H1 (cell line): ENCODE results near the gene IGF2BP3. TPM values are rescaled to one million over a fixed set of nuclear protein-coding genes. Genes with fewer than 3 reads are reported as not detected.

Experiments
- CTCF ChIA-PET: fragments of 300-600 bp; sonication (Branson Sonifier 250); formaldehyde crosslinking; loops from one replicate; lab custom pipeline; 2021; ENCODE audit not compliant: partially characterized antibody; lab: Charles Lee
- POLR2A ChIA-PET: fragments of 300-600 bp; sonication (Branson Sonifier 250); formaldehyde crosslinking; loops from one replicate; lab custom pipeline; 2021; ENCODE audit warnings: inconsistent platforms; ENCODE audit not compliant: partially characterized antibody; lab: Charles Lee
- DNase-seq, 2 experiments: peaks; one replicate each; pipeline versions ENCODE4 v3.0.0 to v3.0.0-alpha.2; 2010 to 2022; ENCODE audit warnings: low spot score in 2 of 2, low read depth in 1 of 2, mixed read lengths in 1 of 2
- FAIRE-seq: peaks from 2 replicates; lab custom pipeline; 2011; peaks lifted over from hg19 to GRCh38; lab: Jason Lieb, UNC
- H2AFZ ChIP-seq: 2 replicates; pipeline ENCODE4 v1.8.1; 2012; ENCODE audit warnings: low read length, inconsistent platforms
- H2AK5ac ChIP-seq: 2 replicates; pipeline ENCODE4 v1.6.1; 2013; ENCODE audit warnings: low read depth, low read length
- H2BK120ac ChIP-seq: replicated peaks from 2 replicates; pipeline ENCODE3; 2013; ENCODE audit warnings: low read depth, low read length, inconsistent platforms
- H2BK12ac ChIP-seq: 2 replicates; pipeline ENCODE4 v1.6.1; 2013; ENCODE audit warnings: low read depth, low read length
- H2BK15ac ChIP-seq: 2 replicates; pipeline ENCODE4 v1.6.1; 2013; ENCODE audit warnings: low read length
- H2BK20ac ChIP-seq: 2 replicates; pipeline ENCODE4 v1.6.1; 2013; ENCODE audit warnings: low read length
- H2BK5ac ChIP-seq: 2 replicates; pipeline ENCODE4 v1.6.1; 2013; ENCODE audit warnings: low read depth, low read length
- H3K14ac ChIP-seq: 2 replicates; pipeline ENCODE4 v1.6.1; 2013; ENCODE audit warnings: inconsistent platforms; ENCODE audit not compliant: insufficient read length
- H3K18ac ChIP-seq: 2 replicates; pipeline ENCODE4 v1.6.1; 2013; ENCODE audit warnings: low read length; ENCODE audit errors: extremely low read depth
- H3K23ac ChIP-seq: 2 replicates; pipeline ENCODE4 v1.6.1; 2013; ENCODE audit warnings: inconsistent platforms; ENCODE audit not compliant: insufficient read length
- H3K23me2 ChIP-seq: 2 replicates; pipeline ENCODE4 v1.6.1; 2013; ENCODE audit warnings: low read depth, low read length
- H3K27ac ChIP-seq: 2 replicates; pipeline ENCODE4 v1.6.1; 2011; ENCODE audit warnings: low read depth, low read length, inconsistent platforms
- H3K27me3 ChIP-seq, 4 experiments: replicated peaks in 1 of 4; 1 replicate in 1 of 4; 2 replicates in 3 of 4; pipeline versions ENCODE4 v1.6.1 to v1.8.1; 2011 to 2013; ENCODE audit warnings: low read length in 3 of 4, mild to moderate bottlenecking in 3 of 4, inconsistent platforms in 2 of 4, mixed read lengths in 2 of 4, moderate library complexity in 1 of 4; ENCODE audit not compliant: control insufficient read depth in 3 of 4, insufficient read depth in 3 of 4; ENCODE audit errors: extremely low read depth in 1 of 4
- H3K36me3 ChIP-seq, 4 experiments: 2 replicates each; pipeline versions ENCODE4 v1.6.1 to v1.8.1; 2011 to 2013; ENCODE audit warnings: mild to moderate bottlenecking in 4 of 4, low read length in 3 of 4, moderate library complexity in 2 of 4, control low read depth in 1 of 4, inconsistent platforms in 1 of 4; ENCODE audit not compliant: insufficient read depth in 4 of 4, control insufficient read depth in 2 of 4
- H3K4ac ChIP-seq: replicated peaks from 2 replicates; pipeline ENCODE3; 2013; ENCODE audit warnings: low read length, low read depth, mixed read lengths, inconsistent platforms; ENCODE audit not compliant: insufficient read length
- H3K4me1 ChIP-seq, 4 experiments: replicated peaks in 1 of 4; 1 replicate in 1 of 4; 2 replicates in 3 of 4; pipeline versions ENCODE4 v1.6.1 to v1.8.1; 2011 to 2013; ENCODE audit warnings: low read length in 3 of 4, inconsistent platforms in 2 of 4, mixed read lengths in 1 of 4; ENCODE audit not compliant: insufficient read depth in 4 of 4, control insufficient read depth in 3 of 4
- H3K4me2 ChIP-seq, 2 experiments: 2 replicates each; pipeline versions ENCODE4 v1.6.1 to v1.8.1; 2011 to 2013; ENCODE audit warnings: low read depth in 2 of 2, low read length in 2 of 2, control low read depth in 1 of 2, inconsistent platforms in 1 of 2, mild to moderate bottlenecking in 1 of 2; ENCODE audit not compliant: insufficient read depth in 1 of 2
- H3K4me3 ChIP-seq, 4 experiments: fragments of 200-600, 300-600 bp in 1 of 4; sonication (generic), shearing (Covaris generic), sonication (Bioruptor Twin) in 1 of 4; 2 replicates each; pipeline versions ENCODE4 v1.5.1 to v1.8.1; 2011 to 2016; ENCODE audit warnings: low read length in 4 of 4, low read depth in 3 of 4, control low read depth in 2 of 4, inconsistent platforms in 2 of 4, mild to moderate bottlenecking in 2 of 4, mixed read lengths in 1 of 4, moderate library complexity in 1 of 4; ENCODE audit not compliant: insufficient read depth in 2 of 4; ENCODE audit errors: extremely low read depth in 1 of 4
- H3K56ac ChIP-seq: replicated peaks from 2 replicates; pipeline ENCODE3; 2013; ENCODE audit warnings: low read depth, mild to moderate bottlenecking, mixed read lengths, low read length, inconsistent platforms; ENCODE audit not compliant: insufficient read length
- H3K79me1 ChIP-seq: 2 replicates; pipeline ENCODE4 v1.6.1; 2013; ENCODE audit warnings: low read depth, low read length, control low read depth
- H3K79me2 ChIP-seq, 2 experiments: 2 replicates each; pipeline versions ENCODE4 v1.6.1 to v1.8.1; 2012 to 2013; ENCODE audit warnings: low read length in 2 of 2, mild to moderate bottlenecking in 2 of 2, inconsistent platforms in 1 of 2; ENCODE audit not compliant: insufficient read depth in 2 of 2, control insufficient read depth in 1 of 2
- H3K9ac ChIP-seq, 4 experiments: replicated peaks in 1 of 4; 1 replicate in 1 of 4; 2 replicates in 3 of 4; pipeline versions ENCODE4 v1.6.1 to v1.8.1; 2011 to 2013; ENCODE audit warnings: low read depth in 3 of 4, low read length in 3 of 4, control low read depth in 2 of 4, mild to moderate bottlenecking in 2 of 4, moderate library complexity in 2 of 4, inconsistent platforms in 1 of 4; ENCODE audit errors: extremely low read depth in 1 of 4
- H3K9me3 ChIP-seq, 2 experiments: 2 replicates each; pipeline versions ENCODE4 v1.6.1 to v1.8.1; 2012 to 2013; ENCODE audit warnings: mild to moderate bottlenecking in 2 of 2, moderate library complexity in 2 of 2, control low read depth in 1 of 2, inconsistent platforms in 1 of 2, low read depth in 1 of 2, low read length in 1 of 2, mixed read lengths in 1 of 2; ENCODE audit not compliant: insufficient read depth in 2 of 2
- H4K20me1 ChIP-seq, 2 experiments: replicated peaks in 1 of 2; 2 replicates each; pipeline versions ENCODE3 to v1.8.1; 2011 to 2013; ENCODE audit warnings: inconsistent platforms in 2 of 2, low read length in 2 of 2, mild to moderate bottlenecking in 1 of 2; ENCODE audit not compliant: insufficient read depth in 2 of 2, control insufficient read depth in 1 of 2
- H4K5ac ChIP-seq: 2 replicates; pipeline ENCODE4 v1.6.1; 2013; ENCODE audit warnings: low read length, low read depth, mixed read lengths, inconsistent platforms; ENCODE audit not compliant: insufficient read length
- H4K8ac ChIP-seq: 2 replicates; pipeline ENCODE4 v1.8.0; 2013; ENCODE audit warnings: mild to moderate bottlenecking, moderate library complexity, low read length, inconsistent platforms; ENCODE audit not compliant: insufficient read depth; ENCODE audit errors: extremely low read depth
- H4K91ac ChIP-seq: replicated peaks from 2 replicates; pipeline ENCODE3; 2013; ENCODE audit warnings: low read length, mixed read lengths, inconsistent platforms; ENCODE audit not compliant: insufficient read length
- SUZ12 ChIP-seq: fragments of 200-600 bp; sonication (generic); IDR thresholded peaks from 2 replicates; pipeline ENCODE4 v1.6.1; 2012; ENCODE audit warnings: mild to moderate bottlenecking, inconsistent platforms, low read length, moderate library complexity, mixed read lengths
- WGBS, 2 experiments: shearing (Covaris generic) in 1 of 2; methylation state at CpG; one replicate each; pipeline versions ENCODE4 v1.1.6 to v1.1.7; 2013 to 2015; ENCODE audit warnings: low lambda C conversion rate in 2 of 2, mixed read lengths in 2 of 2, inconsistent platforms in 1 of 2, low coverage in 1 of 2, missing lambda C conversion rate in 1 of 2; ENCODE audit not compliant: insufficient replicate concordance in 2 of 2, insufficient coverage in 1 of 2, insufficient read length in 1 of 2; ENCODE audit errors: extremely low coverage in 1 of 2, missing lambda C conversion rate in 1 of 2; 5-methylcytosine and 5-hydroxymethylcytosine counted together
- polyA plus RNA-seq, 7 experiments: library from polyadenylated mRNA; depleted of rRNA in 3 of 7; stranded (reverse) in 5 of 7; unstranded in 2 of 7; fragments of >200 nt in 5 of 7; fragments of 200-250 nt in 2 of 7; gene quantifications; 1 replicate in 5 of 7; 2 replicates in 1 of 7; 4 replicates in 1 of 7; pipeline versions ENCODE4 v1.2.1 to v1.2.3, GENCODE V29; 2011 to 2013; ENCODE audit warnings: missing spikeins in 2 of 7, mixed read lengths in 2 of 7
- total RNA-seq: library from RNA; stranded (reverse); fragmentation: NEBNext Ultra II Directional; extraction: Animal tissue kit (Norgen Biotek cat#: 25700); gene quantifications from 2 replicates; pipeline ENCODE4 v1.2.1, GENCODE V29; 2021
- TF ChIP-seq, protein P1 (sequence below): IDR thresholded peaks from 2 replicates; pipeline ENCODE4 v1.6.1; 2012; ENCODE audit warnings: low read length, inconsistent platforms

The IGF2BP3 gene
- total and polyA plus RNA-seq, 2 of the 8 experiments (the other 6 are each of a cell fraction or from before 2014, with no cell fraction given): 66.3 to 193 TPM

DNA sequence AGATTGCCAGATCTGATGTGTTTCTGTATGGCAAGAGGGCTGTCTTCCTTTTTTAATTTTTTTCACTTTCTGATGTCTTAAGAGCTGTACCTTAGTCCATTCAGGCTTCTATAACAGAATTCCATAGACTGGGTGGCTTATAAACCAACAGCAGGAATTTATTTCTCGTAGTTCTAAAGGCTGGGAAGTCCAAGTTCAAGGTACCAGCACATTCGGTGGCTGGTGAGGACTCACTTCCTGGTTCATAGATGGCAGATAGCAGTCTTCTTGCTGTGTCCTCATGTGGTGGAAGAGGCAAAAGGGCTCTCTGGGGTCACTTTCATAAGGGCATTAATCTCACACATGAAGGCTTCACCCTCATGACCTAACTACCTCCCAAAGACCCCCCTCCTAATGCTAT, 202.9 kb downstream of the IGF2BP3 start:
- CTCF ChIA-PET: interaction anchor here (0.6 to 17.4 kb wide), 4 partner anchors 7 to 355 kb away, joined by 3 to 241 read pairs (median 122); no protein-coding TSS in a partner anchor

More for the DNA sequence above, 202.9 kb downstream of the IGF2BP3 start:
- H3K9ac ChIP-seq: no peak overlapping the region
- H4K8ac ChIP-seq: no peak overlapping the region
- H2BK20ac ChIP-seq: no peak overlapping the region
- no peak overlapping the region for H3K4me2 ChIP-seq
- H2AFZ ChIP-seq: no peak overlapping the region
- H3K4me1 ChIP-seq: no peaks in the 10 kb centered on the region; a peak in 1 of 7 replicates
- no peak overlapping the region for H3K14ac ChIP-seq
- H3K79me1 ChIP-seq: no peaks in the 10 kb centered on the region
- no peak overlapping the region for H2BK5ac ChIP-seq
- no peak overlapping the region for H3K18ac ChIP-seq
- H2AK5ac ChIP-seq: no peak overlapping the region
- no peaks in the 10 kb centered on the region for H3K9me3 ChIP-seq
- H3K56ac ChIP-seq: no peak overlapping the region
- H2BK15ac ChIP-seq: no peak overlapping the region
- POLR2A ChIA-PET: interaction anchor here (0.7 kb wide), 1 partner anchor 36 kb away, joined by 3 read pairs; no protein-coding TSS in a partner anchor
- TF ChIP-seq, protein P1, sequence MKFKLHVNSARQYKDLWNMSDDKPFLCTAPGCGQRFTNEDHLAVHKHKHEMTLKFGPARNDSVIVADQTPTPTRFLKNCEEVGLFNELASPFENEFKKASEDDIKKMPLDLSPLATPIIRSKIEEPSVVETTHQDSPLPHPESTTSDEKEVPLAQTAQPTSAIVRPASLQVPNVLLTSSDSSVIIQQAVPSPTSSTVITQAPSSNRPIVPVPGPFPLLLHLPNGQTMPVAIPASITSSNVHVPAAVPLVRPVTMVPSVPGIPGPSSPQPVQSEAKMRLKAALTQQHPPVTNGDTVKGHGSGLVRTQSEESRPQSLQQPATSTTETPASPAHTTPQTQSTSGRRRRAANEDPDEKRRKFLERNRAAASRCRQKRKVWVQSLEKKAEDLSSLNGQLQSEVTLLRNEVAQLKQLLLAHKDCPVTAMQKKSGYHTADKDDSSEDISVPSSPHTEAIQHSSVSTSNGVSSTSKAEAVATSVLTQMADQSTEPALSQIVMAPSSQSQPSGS: no peak
- no peak for TF ChIP-seq SUZ12
- no peak overlapping the region for H4K91ac ChIP-seq
- no peak overlapping the region for H4K5ac ChIP-seq
- H3K27ac ChIP-seq: no peak overlapping the region
- no peaks in the 10 kb centered on the region for H3K27me3 ChIP-seq
- FAIRE-seq: no peak
- H3K23me2 ChIP-seq: no peaks in the 10 kb centered on the region
- no peak overlapping the region for H2BK12ac ChIP-seq
- WGBS, 2 experiments: 93% methylated on average over 2 of the region's 2 CpGs; no CpG with 5 or more reads in 1 of the 2 experiments
- no peak overlapping the region for H3K23ac ChIP-seq
- H3K4me3 ChIP-seq: no peak overlapping the region
- H3K4ac ChIP-seq: no peak overlapping the region
- no peaks in the 10 kb centered on the region for H3K79me2 ChIP-seq
- no peak for DNase-seq
- no peak overlapping the region for H2BK120ac ChIP-seq
- no peaks in the 10 kb centered on the region for H3K36me3 ChIP-seq
- no peaks in the 10 kb centered on the region for H4K20me1 ChIP-seq
